Activated CD4-positive, alpha-beta T cell treated with anti-CD3 and anti-CD28 coated beads, Interleukin-2, Interleukin-6, amounts not matched to agents 100 ng/mL and 50 ng/mL, durations not matched to agents 16 hours and 8 hours (primary cell): ENCODE results near the gene HSD11B2.

Experiments
- DNase-seq: peaks from one replicate; pipeline ENCODE4 v3.0.0-alpha.2; 2020

Gene HSD11B2

DNA sequence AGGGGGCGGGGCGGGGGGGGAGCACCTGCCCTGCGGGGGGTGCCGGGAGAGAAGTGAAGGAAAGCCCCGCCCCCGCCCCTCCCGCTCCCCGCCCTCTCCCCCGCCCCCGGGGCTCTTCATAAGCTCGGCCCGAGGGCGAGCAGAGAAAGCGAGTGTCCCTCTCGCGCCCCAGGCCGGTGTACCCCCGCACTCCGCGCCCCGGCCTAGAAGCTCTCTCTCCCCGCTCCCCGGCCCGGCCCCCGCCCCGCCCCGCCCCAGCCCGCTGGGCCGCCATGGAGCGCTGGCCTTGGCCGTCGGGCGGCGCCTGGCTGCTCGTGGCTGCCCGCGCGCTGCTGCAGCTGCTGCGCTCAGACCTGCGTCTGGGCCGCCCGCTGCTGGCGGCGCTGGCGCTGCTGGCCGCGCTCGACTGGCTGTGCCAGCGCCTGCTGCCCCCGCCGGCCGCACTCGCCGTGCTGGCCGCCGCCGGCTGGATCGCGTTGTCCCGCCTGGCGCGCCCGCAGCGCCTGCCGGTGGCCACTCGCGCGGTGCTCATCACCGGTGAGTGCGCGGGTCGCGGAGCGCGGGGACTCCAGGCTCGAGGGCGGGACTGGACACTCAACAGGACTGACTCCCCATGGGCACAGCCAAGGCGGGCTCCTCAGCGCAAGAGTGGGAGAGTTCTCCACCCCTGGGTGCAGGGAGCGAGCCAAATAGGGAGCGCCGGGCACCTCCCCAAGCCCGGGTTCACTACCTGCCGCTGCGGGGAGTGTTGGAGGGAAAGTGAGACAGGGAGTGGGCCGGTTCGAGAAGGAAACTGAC, at the start of gene HSD11B2:
HSD11B2 (plus strand) TSS at position 145 of the 798 bp plus-strand sequence; CDS start at position 273, 128 bp downstream.
- no peak for DNase-seq

- DNase-seq: no peak
Observed at GRCh38 chr16:67383284-67383683, 47.6 kb upstream of the HSD11B2 start.

DNA sequence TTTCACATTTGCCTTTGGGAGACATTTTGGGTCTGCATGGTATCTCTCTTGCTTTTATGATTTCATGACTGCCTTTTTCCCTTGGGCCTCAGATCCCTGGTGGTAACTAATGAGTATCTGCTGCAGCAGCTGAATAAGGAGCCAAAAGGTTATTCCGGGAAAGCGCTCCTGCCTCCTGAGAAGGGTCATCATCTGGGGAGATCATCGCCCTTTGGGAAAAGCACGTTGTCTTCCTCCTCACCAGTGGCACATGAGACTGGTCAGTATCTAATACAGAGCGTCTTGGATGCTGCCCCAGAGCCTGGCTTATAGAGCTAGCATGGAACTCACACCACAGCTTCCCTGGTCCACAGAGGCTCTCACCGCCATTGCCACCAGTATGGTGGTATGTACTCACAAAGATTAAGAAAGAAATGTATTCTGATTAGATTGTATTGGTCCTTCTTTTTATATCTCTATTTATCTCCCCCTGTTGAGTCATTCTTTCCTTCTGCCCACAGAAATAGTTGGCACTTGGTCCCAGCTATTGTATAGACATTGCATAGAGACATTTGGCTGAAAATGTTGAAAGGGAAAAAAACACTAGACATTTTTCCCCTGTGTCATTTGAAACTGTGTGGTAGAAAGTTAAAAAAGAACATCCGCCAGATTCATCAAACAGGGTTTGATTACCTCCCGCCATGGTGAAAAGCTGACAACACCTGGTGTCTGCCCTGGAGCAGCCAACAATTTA, 46.0 kb upstream of the HSD11B2 start:
- no peak for DNase-seq

GRCh38 chr16:67386861-67387455, 44.0 kb upstream of the HSD11B2 start:
- DNase-seq: no peak

DNA sequence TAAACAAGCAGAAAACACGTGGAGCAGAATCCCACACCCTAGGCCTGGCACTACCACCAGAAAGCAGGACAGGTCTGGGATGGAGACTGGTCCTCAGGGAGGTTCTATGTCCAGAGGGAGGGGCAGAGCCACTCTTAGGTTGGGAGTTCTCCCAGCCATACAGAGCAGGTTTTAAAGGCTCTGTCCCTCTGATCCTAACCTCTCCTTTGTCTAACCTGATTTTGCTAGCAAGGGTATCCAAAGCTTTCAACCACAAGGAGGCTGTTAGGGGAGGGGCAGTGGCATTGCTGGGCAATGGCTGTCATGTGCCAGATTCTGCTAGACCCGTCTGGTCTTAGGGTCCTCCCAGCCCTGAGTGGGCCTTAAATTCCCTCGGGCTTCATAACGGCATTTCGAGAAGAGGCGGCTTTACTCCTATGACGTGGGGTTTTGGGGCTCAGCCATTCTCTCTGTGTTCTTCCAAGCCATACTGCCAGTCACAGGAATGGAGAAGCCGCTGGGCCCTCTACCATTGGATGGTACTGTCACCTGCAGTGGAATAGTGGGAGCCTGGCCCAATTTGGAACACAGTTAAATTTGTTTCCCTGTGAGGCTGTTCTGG, 43.3 kb upstream of the HSD11B2 start:
- DNase-seq: no peak

DNA sequence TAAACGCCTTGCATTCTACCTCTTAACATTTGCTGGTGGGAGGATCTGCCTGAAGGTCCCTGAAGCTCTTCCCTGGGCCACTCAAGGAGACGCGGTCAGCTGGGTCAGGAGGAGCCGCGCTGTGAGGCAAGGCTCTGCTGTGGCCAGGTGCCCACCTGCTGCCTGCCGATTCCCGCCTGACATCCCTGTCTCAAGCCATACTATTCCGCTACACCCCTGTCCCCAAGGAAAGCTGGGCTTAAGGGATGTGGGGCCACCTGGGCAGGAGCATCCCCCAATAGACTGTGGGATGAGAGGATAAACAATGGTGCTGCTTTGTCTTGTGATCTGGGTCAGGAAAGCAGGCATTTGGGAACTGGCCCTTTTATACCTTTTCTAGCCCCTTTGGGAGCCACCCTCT, 42.7 kb upstream of the HSD11B2 start:
- no peak for DNase-seq

GRCh38 chr16:67388591-67388990, 42.3 kb upstream of the HSD11B2 start:
- no peak for DNase-seq

GRCh38 chr16:67389911-67390815, 40.8 kb upstream of the HSD11B2 start:
- DNase-seq: no peak

DNA sequence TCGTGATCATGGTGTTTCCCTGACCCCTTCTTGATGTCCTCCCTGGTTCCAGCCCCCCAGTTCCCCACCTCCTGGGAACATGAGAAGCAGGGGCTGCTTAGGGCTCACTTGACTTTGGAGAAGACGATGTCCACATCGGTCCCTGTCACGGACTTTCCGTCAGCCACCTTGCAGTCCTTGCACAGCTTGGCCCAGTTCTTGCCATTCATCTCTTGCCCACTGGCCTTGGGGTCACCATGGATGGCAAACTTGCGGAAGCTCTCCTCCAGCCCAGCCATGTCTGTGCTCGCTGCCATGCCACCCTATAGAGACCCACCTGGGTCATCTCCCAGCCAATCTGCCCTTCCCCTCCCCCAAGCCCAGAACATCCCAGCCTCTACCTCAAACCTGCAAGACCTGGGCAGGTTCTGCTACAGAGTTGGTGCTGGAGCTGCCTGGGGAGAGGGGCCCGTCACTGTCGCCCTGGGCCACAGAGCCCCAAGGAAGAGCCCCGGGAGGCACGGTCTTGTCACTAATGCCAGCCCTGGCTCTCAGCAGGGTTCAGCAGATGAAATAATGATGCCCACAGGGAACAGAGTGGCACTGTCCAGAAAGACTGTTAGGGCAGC, 40.0 kb upstream of the HSD11B2 start:
- no peak for DNase-seq

- no peak for DNase-seq
Observed at GRCh38 chr16:67391424-67392300, 39.3 kb upstream of the HSD11B2 start.

DNA sequence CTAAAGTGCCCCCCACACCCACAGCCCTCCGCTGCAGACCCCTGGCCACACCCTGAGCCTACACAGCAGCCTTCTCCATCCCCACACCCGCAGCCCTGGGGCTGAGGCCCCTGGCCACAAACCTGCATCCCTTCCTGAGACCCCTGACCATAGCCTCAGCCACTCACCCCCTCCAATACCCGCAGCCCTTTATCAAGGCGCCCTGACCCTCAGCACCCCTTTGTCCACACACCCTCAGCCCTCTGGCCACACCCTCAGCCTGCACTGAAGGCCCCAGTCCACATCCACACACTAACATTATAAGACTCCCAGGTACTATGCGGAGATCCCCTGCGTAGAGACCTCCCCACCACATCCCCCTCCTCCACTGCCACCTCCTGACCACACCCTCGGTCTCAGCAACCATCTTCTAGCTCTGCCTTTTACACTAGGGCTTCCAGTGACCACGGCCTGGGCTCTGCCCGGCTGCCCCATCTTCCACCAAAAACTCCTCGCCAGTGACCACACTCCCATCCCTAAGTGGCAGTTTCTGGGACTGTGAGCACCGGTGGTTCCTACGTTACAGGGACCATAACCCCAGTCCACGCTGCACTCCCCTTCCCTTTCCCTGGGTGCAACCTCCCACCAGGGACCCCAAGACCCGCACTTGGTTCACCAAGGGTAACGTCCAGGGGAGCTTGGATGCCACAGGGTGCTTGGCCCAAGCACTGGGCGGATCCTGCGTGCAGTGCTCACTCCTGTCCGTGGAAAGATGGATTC, 38.4 kb upstream of the HSD11B2 start:
- DNase-seq: no peak

GRCh38 chr16:67393111-67393787, 37.7 kb upstream of the HSD11B2 start, which contains the start of gene TPPP3:
TSS of gene TPPP3 (minus strand) at chr16:67393498. CDS start at chr16:67391111, 2,387 bp downstream.
- DNase-seq: peak; percentile 37

DNA sequence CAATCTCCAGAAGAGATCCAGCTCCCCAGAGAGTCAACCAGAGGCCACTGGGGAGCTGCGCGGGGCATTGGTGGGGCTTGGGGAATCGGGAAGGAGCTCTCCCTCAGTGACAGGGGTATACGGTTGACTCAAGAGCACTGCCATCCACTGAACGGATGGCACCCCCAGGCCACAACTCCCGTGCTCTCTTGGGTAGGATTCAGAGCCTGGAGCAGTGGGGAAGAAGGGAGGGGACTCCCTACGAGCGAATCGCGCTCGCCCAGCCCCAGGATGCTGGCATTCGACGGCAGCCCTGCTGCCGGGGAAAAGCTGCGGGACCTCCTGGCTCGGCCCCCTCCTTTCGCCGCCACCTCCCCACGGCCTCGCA, 37.1 kb upstream of the HSD11B2 start:
- DNase-seq: no peak

- DNase-seq: no peak
Observed at GRCh38 chr16:67394155-67395104, 36.5 kb upstream of the HSD11B2 start.

- no peak for DNase-seq
Observed at GRCh38 chr16:67395105-67395457, 35.8 kb upstream of the HSD11B2 start.

DNA sequence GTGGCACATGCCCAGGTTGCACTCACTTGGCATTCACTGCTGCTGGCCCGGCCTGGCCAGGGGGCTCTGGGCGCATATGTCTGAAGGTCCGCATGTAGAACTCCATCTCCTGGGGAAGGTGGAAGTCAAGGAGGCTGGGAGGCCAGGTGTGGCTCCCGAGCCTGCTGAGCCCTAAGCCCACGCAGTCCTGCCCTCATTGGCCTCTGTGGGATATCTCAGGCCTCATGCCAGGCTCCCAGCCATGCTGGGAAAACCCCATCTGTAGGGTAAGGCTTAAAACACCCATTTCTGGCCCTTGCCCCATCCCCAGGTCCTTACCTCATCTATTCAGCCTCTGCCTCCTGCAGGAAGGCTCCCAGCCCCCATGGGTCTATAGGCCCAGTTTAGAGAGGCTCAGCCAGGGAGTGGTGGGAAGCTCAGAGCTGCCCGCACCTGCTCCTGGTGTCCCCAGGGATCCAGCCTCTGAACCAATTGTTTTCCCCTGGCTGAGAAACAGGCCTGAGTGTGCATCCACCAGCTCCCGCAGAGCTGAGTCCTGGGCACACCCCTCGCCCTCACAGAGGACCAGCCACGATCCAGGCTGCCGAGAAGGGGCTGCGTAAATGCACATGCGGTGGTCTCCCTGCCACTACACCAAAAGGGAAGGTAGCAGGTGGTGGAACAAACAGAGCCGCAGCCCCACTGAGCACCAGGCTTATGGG, 35.3 kb upstream of the HSD11B2 start:
- no peak for DNase-seq

- no peak for DNase-seq
Observed at GRCh38 chr16:67396159-67397035, 34.5 kb upstream of the HSD11B2 start.
